Hematopoietic multipotent progenitor cell (in vitro differentiated cells): ENCODE data around the gene POLR3H. TPM values are rescaled to one million over a fixed set of nuclear protein-coding genes. Genes with fewer than 3 reads are reported as not detected.

Experiments
- DNase-seq, 3 donors: peaks; one replicate each; pipeline ENCODE4 v3.0.0-alpha.2; 2011 to 2015; ENCODE audit warnings: low read depth in 2 of 3, low spot score in 2 of 3
- total RNA-seq: library from RNA; depleted of rRNA; stranded (reverse); fragments of >200 nt; gene quantifications from one replicate; pipeline ENCODE4 v1.2.3, GENCODE V29; 2012

Gene POLR3H
- total RNA-seq, 1 donor, result 21.5 TPM

GRCh38 chr22:41488596-41489385, 55.5 kb downstream of the POLR3H start:
- DNase-seq, result no peak

- no peak for DNase-seq
These were observed 56.2 kb downstream of the POLR3H start for GRCh38 chr22:41488076-41488475.

DNA sequence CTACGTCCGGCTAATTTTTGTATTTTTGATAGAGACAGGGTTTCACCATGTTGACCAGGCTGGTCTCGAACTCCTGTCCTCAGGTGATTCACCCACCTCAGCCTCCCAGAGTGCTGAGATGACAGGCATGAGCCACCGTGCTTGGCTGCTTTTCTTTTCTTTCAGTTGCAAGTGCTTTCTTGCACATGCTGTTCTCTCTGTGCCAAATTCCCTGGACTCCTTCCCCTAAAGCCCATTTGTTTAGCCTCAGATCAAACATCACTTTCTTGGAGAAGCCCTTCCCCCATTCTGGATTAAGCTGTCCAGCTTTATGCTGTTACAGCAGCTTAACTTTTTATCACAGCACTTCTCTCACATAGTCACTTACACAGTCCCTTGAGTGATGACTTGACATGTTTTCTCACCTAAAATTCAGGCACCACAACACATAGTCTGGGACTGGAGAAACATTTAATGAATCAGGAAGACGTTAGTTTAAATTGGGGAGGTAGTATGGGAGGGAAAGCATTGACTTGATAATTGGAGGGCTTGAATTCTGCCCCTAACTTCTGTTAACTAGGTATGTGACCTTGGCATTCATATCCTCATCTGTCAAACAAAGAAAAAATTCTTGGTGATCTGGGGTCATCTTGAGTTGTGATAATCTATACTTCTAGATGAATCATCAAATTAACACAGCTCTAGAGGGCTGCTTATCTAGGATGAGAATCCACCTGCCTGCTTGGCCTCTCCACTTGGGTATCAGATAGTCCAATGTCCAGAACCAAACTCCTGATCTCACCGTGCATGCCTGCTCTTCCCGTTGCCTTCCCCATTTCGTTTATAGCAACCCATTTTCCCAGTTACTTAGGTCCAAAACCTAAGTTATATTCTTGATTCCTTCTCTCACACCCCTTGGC, 57.0 kb downstream of the POLR3H start:
- no peak for DNase-seq

DNA sequence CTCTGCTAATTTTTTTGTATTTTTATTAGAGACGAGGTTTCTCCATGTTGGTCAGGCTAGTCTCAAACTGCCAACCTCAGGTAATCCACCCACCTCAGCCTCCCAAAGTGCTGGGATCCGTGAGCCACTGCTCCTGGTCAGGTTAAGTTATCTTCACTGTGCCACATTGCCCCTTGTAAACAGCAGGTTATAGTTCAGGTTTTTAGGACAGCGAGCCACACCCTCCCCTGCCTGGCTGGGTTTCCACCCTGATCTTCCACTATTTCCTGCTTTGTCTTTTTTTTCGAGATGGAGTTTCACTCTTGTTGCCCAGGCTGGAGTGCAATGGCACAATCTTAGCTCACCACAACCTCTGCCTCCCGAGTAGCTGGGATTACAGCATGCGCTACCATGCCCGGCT, 59.2 kb downstream of the POLR3H start:
- DNase-seq, result no peak

- no peak for DNase-seq
These were observed 61.8 kb downstream of the POLR3H start for GRCh38 chr22:41482319-41482935.

GRCh38 chr22:41481925-41482318, 62.3 kb downstream of the POLR3H start:
- DNase-seq, result no peak

GRCh38 chr22:41481131-41481830, 63.0 kb downstream of the POLR3H start:
- no peak for DNase-seq

- DNase-seq, result no peak
These were observed 63.9 kb downstream of the POLR3H start for GRCh38 chr22:41480397-41480735.

DNA sequence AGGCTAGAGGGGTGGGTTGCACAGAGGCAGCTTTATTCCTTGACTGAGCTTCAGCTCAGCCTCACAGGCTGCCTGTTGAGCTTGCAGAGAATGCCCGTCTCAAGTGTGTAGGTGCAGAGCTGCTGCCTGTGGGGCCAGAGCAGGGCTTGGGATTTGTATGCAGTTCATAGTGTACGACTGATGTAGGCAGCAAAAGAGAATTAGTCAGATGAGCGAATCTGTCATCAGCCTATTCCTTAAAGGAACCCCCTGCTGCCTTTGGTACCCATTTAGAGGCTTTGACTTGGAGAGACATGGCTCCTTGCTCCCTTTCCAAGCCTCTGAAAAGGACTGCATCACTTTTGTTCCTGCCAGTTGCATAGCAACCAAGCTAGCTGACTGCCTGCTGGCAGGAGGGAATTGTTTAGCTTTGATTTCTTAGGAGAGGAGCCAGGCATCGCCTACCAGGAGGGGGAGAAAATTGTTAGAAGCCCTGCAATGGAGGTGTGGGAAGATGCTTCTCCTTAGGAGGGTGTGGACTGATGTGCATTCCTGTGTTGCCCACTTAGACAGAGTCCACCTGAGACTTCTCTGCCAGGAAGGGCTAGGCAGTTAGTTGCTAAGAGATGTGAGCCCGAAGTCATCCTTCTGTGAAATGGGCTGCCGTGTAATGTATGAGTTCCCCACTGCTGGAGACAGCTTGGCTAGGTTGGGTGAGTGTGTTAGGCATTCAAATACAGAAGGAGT, 64.4 kb downstream of the POLR3H start:
- no peak for DNase-seq

DNA sequence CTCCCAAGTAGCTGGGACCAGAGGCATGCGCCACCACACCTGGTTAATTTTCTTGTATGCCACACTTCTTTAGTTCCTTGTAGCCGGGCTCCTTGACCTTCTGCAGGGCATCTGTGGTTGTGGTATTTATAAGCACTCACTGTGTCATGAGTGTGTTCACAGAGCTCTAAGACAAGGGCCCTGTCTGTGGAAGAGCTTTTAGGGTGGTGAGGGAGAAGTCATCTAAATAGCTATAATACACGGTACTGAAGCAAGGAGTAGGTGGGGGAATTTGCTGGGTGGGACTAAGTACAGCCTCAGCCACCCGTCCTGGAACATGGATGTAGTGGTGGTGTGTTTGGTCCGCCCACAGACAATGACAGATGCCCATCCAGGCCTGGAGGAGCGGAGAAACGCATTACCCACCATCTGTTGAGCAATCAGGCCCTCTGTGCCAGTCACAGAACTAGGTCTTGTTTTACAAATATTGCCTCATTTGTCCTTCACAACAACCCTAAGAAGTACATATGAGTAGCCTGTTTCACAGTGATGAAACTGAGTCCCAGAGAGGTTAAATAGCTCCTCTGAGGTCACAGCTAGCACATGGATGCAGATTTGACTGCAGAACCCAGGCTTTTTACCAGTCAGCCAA, 65.3 kb downstream of the POLR3H start:
- DNase-seq, result no peak

GRCh38 chr22:41478473-41478872, 65.8 kb downstream of the POLR3H start:
- no peak for DNase-seq

Other genes with a start within 250 kb of the POLR3H start
- gene ZC3H7B, start 242.9 kb downstream of the POLR3H start, total RNA-seq, result 46.0 TPM
- gene TEF, start 162.5 kb downstream of the POLR3H start, total RNA-seq, result 2.2 TPM
- gene TOB2, start 97.7 kb downstream of the POLR3H start, total RNA-seq, result 29.9 TPM
- 34.5 TPM for gene PHF5A, start 75.8 kb downstream of the POLR3H start, total RNA-seq
- gene ACO2, start 75.4 kb downstream of the POLR3H start, total RNA-seq, result 99.1 TPM
- gene CSDC2, start 16.5 kb upstream of the POLR3H start, total RNA-seq, result not detected
- 2.7 TPM for gene PMM1, start 45.4 kb upstream of the POLR3H start, total RNA-seq
- gene DESI1, start 76.6 kb upstream of the POLR3H start, total RNA-seq, result 6.7 TPM
- 117 TPM for gene XRCC6, start 76.8 kb upstream of the POLR3H start, total RNA-seq
- gene SNU13, start 144.4 kb upstream of the POLR3H start, total RNA-seq, result 127 TPM
- 16.2 TPM for gene MEI1, start 155.0 kb upstream of the POLR3H start, total RNA-seq